ENCODE measurements around the gene MARCHF10.

The MARCHF10 gene

DNA sequence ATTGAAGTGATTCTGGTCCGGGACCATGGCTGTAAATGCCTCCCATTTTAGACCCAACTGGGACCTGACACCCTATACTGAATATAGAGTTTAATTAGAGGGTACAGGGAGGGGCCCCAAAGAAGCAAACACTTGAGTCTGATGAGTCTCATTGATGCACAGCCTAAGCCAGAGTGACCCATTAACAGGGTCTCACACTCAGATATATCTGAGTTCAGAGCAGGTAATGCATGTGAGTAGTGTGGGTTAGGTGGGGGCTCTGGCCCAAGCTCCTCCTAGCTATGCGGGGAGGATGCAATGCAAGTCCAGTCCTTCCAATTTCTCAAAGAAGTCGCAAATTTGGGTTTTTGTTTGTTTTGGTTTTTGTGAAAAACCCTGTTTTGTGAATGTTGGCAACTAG, 17.1 kb upstream of the MARCHF10 start:
- TF ChIP-seq, protein P1, sequence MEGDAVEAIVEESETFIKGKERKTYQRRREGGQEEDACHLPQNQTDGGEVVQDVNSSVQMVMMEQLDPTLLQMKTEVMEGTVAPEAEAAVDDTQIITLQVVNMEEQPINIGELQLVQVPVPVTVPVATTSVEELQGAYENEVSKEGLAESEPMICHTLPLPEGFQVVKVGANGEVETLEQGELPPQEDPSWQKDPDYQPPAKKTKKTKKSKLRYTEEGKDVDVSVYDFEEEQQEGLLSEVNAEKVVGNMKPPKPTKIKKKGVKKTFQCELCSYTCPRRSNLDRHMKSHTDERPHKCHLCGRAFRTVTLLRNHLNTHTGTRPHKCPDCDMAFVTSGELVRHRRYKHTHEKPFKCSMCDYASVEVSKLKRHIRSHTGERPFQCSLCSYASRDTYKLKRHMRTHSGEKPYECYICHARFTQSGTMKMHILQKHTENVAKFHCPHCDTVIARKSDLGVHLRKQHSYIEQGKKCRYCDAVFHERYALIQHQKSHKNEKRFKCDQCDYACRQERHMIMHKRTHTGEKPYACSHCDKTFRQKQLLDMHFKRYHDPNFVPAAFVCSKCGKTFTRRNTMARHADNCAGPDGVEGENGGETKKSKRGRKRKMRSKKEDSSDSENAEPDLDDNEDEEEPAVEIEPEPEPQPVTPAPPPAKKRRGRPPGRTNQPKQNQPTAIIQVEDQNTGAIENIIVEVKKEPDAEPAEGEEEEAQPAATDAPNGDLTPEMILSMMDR (IDR thresholded peaks at IDR 0.05; ENCODE audit: control insufficient read depth, insufficient read depth, low read depth, low read length, missing control alignments) = no peak
- no peak overlapping the region for H3K4me3 ChIP-seq (ENCODE audit: control insufficient read depth, low read depth, low read length)
- no peak for DNase-seq (ENCODE audit: low read depth)

GRCh38 chr17:62824290-62825131, 16.4 kb upstream of the MARCHF10 start:
- H3K4me3 ChIP-seq (ENCODE audit: control insufficient read depth, low read depth, low read length) = no peak overlapping the region
- TF ChIP-seq, protein P1 (IDR thresholded peaks at IDR 0.05; ENCODE audit: control insufficient read depth, insufficient read depth, low read depth, low read length, missing control alignments) = no peak
- peak; percentile 85 for DNase-seq (ENCODE audit: low read depth)

DNA sequence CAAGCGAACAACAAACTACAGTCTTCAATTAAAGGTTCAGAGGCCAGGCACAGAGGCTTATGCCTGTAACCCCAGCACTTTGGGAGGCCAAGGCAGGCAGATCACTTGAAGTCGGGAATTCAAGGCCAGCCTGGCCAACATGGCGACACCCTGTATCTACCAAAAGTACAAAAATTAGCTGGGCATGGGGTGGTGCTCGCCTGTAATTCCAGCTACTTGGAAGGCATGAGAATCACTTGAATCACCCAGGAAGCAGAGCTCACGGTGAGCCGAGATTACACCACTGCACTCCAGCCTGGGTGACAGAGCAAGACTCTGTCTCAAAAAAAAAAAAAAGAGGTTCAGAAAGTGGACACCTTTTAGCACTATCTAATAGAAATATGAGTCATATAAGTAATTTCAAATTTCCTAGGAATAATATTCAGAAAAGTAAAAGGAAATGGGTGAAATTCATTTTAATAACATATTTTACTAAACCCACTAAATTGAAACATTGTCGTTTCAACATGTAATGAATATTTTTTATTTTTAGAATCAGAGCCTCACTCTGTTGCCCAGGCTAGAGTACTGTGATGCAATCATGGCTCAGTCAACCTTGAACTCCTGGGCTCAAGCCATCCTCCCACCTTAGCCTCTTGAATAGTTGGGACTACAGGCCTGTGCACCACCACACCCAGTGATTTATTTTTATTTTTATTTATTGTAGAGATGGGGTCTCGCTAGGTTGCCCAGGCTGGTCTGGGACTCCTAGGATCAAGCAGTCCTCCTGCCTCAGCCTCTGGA, 15.2 kb upstream of the MARCHF10 start:
- H3K4me3 ChIP-seq (ENCODE audit: control insufficient read depth, low read depth, low read length) = no peak overlapping the region
- DNase-seq (ENCODE audit: low read depth) = no peak
- TF ChIP-seq, protein P1 (IDR thresholded peaks at IDR 0.05; ENCODE audit: control insufficient read depth, insufficient read depth, low read depth, low read length, missing control alignments) = no peak

DNA sequence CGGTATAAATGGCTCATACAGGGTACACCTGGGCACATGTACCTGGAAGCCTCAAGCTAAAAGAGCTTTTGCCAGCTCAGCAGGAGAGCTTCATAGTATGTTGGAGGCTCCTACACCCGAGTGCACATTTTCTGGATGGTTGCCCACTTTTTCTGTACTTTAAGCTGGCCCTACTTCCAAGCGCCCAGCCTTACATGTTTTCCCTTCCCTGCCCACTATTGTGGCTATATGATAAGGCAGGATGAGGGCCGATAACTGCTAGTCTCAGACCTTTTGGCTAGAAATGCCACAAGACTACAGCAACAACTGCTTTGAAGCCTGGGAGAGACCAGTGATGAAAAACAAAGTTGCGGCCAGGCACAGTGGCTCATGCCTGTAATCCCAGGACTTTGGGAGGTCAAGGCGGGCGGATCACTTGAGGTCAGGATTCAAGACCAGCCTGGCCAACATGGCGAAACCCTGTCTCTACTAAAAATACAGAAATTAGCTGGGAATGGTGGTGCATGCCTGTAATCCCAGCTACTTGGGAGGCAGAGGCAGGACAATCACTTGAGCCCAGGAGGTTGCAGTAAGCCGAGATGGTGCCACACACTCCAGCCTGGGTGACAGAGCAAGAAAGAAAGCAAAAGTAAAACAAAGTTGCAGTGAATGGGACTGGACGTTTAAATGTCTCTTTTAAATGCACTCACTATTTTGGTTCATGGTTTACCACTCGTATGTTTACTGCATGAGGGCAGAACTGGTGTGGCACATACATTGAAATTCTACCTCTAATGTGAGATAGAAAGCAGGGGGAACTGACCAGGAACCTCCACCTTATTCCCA, 14.2 kb upstream of the MARCHF10 start:
- no peak overlapping the region for H3K4me3 ChIP-seq (ENCODE audit: control insufficient read depth, low read depth, low read length)
- DNase-seq (ENCODE audit: low read depth) = no peak
- TF ChIP-seq, protein P1 (IDR thresholded peaks at IDR 0.05; ENCODE audit: control insufficient read depth, insufficient read depth, low read depth, low read length, missing control alignments) = no peak

DNA sequence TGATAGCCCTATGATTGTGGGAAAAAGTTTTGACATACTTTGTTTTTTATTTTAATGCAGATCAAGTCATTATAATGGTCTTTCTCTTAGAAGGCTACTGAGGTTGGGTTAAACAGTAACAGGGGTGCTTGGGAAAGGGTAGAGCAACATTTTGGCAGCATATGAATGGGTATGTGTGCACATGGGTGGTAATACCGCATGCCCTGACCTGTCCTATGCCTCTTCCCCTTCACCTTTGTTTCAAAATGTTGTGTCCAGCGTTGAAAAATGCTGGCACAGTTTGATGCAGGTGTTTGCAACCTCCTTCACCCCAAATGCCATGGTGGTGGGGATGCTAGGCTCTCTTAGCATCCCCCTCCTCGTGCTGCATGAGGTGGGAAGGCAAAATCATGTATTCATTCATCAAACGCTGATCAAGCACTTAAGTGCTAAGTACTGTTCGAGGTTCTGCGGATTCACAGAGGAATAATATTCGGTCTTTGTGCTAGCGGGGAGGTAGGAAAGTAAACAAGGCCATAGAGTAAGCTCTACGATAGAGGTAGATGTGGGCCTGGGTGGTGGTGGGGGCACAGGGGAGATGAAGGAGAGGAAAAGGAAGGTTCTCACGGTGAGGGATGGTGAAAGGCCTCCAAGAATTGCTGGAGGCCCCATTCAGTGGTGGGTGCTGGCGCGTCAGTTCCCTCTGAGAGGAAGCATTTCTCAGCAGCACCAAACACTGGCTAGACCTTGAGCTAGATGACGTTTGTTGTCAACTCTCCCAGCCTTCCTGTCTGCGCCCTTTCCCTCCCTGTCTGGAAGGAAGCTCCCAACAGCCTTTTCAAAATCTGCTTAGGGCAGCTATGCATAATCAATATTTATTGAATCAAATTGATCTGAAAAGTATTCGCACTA, 13.3 kb upstream of the MARCHF10 start:
- H3K4me3 ChIP-seq (ENCODE audit: control insufficient read depth, low read depth, low read length) = no peak overlapping the region
- TF ChIP-seq, protein P1 (IDR thresholded peaks at IDR 0.05; ENCODE audit: control insufficient read depth, insufficient read depth, low read depth, low read length, missing control alignments) = no peak
- DNase-seq (ENCODE audit: low read depth) = no peak
